ENCODE results near the gene HOXD10.

The HOXD10 gene

GRCh38 chr2:176165370-176166050 lies 48.9 kb downstream of the HOXD10 start:
- no peak for DNase-seq

GRCh38 chr2:176166272-176166671 lies 49.7 kb downstream of the HOXD10 start:
- no peak for DNase-seq

DNA sequence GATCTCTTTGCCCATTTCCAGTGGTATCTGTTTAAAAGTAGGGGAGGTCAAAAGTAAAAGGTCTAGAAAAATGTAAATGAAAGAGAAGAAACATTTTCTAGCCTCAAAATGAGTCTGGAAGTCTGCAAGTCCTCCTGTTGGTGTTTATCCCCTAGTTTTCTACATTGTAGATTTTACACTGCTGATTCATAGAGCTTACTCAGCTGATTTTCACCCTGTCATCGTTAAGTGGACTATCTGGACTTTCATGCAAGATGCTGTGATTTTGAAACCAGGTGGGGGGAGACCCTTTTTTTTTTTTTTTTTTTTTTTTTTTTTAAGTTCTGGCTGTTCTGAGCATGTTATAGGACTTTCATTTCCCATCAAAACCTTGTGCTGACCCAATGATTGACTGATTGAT lies 50.8 kb downstream of the HOXD10 start:
- DNase-seq: no peak

DNA sequence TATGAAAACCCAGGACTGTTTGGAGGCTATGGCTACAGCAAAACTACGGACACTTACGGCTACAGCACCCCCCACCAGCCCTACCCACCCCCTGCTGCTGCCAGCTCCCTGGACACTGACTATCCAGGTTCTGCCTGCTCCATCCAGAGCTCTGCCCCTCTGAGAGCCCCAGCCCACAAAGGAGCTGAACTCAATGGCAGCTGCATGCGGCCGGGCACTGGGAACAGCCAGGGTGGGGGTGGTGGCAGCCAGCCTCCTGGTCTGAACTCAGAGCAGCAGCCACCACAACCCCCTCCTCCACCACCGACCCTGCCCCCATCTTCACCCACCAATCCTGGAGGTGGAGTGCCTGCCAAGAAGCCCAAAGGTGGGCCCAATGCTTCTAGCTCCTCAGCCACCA lies 52.6 kb downstream of the HOXD10 start:
- DNase-seq: no peak
